Pulmonary artery endothelial cell (primary cell): ENCODE measurements around the gene JAG1. TPM values are rescaled to one million over a fixed set of nuclear protein-coding genes. Genes with fewer than 3 reads are reported as not detected.
"Not testable (repeated sequence)": the region's sequence is repeated elsewhere in the genome, so short reads cannot be mapped to it uniquely, and the experiment has no call there.

Experiments
- DNase-seq: peaks from one replicate; pipeline ENCODE4 v3.0.0-alpha.2; 2011; ENCODE audit warnings: low read depth, low spot score
- total RNA-seq: library from RNA; depleted of rRNA; stranded (reverse); fragments of >200 nt; gene quantifications from 2 replicates; pipeline ENCODE4 v1.2.3, GENCODE V29; 2014

The JAG1 gene
- total RNA-seq, 1 donor from 2014 or later = 81.8 TPM

GRCh38 chr20:10639077-10639736, 34.6 kb downstream of the JAG1 start:
- DNase-seq = no peak

- DNase-seq = no peak
These were observed 36.2 kb downstream of the JAG1 start for GRCh38 chr20:10637563-10637962.

- no peak for DNase-seq
These were observed 36.7 kb downstream of the JAG1 start for GRCh38 chr20:10637031-10637559.

GRCh38 chr20:10636326-10636818, 37.4 kb downstream of the JAG1 start:
- no peak for DNase-seq

GRCh38 chr20:10635476-10636208, 38.2 kb downstream of the JAG1 start:
- no peak for DNase-seq

GRCh38 chr20:10634683-10635411, 39.0 kb downstream of the JAG1 start:
- DNase-seq = peak; percentile 71

GRCh38 chr20:10634211-10634610, 39.6 kb downstream of the JAG1 start:
- DNase-seq = no peak

GRCh38 chr20:10633718-10634117, 40.1 kb downstream of the JAG1 start:
- DNase-seq = no peak

- DNase-seq = no peak
These were observed 40.9 kb downstream of the JAG1 start for GRCh38 chr20:10632721-10633509.

- no peak for DNase-seq
These were observed 42.7 kb downstream of the JAG1 start for GRCh38 chr20:10631126-10631525.

- no peak for DNase-seq
These were observed 43.7 kb downstream of the JAG1 start for GRCh38 chr20:10629946-10630650.

GRCh38 chr20:10626896-10627295, 46.9 kb downstream of the JAG1 start:
- DNase-seq = peak; percentile 63

- no peak for DNase-seq
These were observed 48.2 kb downstream of the JAG1 start for GRCh38 chr20:10625641-10626040.

GRCh38 chr20:10622657-10623418, 51.0 kb downstream of the JAG1 start:
- DNase-seq = no peak

- no peak for DNase-seq
These were observed 52.6 kb downstream of the JAG1 start for GRCh38 chr20:10621149-10621548.

GRCh38 chr20:10619427-10619826, 54.4 kb downstream of the JAG1 start:
- DNase-seq = no peak

- no peak for DNase-seq
These were observed 55.1 kb downstream of the JAG1 start for GRCh38 chr20:10618611-10619245.

GRCh38 chr20:10617549-10618133, 56.2 kb downstream of the JAG1 start:
- DNase-seq = not testable (repeated sequence)

- no peak for DNase-seq
These were observed 57.6 kb downstream of the JAG1 start for GRCh38 chr20:10616212-10616611.
